Liver (tissue), 9 donors: ENCODE data around the gene VSX2. TPM values are rescaled to one million over a fixed set of nuclear protein-coding genes. Genes with fewer than 3 reads are reported as not detected.

Source experiments
- DNase-seq: peaks from one replicate; pipeline ENCODE4 v3.0.0-alpha.2; 2017; ENCODE audit warnings: low spot score
- H3K27ac ChIP-seq, 2 donors: one replicate each; pipeline ENCODE4 v1.7.0; 2013; ENCODE audit warnings: inconsistent platforms in 2 of 2, low read length in 2 of 2, control low read depth in 1 of 2, low read depth in 1 of 2, mild to moderate bottlenecking in 1 of 2
- H3K27me3 ChIP-seq, 4 donors: one replicate each; pipeline versions ENCODE4 v1.6.1 to v1.7.0; 2013; ENCODE audit warnings: low read length in 3 of 4, inconsistent platforms in 1 of 4, mild to moderate bottlenecking in 1 of 4, moderate library complexity in 1 of 4; ENCODE audit not compliant: control insufficient read depth in 4 of 4, insufficient read depth in 4 of 4
- H3K36me3 ChIP-seq, 4 donors: one replicate each; pipeline versions ENCODE4 v1.6.1 to v1.7.0; 2013; ENCODE audit warnings: low read length in 3 of 4, mild to moderate bottlenecking in 3 of 4, low read depth in 1 of 4, moderate library complexity in 1 of 4; ENCODE audit not compliant: control insufficient read depth in 4 of 4, insufficient read depth in 3 of 4
- H3K4me1 ChIP-seq, 4 donors: one replicate each; pipeline versions ENCODE4 v1.6.1 to v1.7.0; 2013; ENCODE audit warnings: low read length in 3 of 4, mild to moderate bottlenecking in 3 of 4, moderate library complexity in 1 of 4; ENCODE audit not compliant: control insufficient read depth in 4 of 4, insufficient read depth in 4 of 4
- H3K4me3 ChIP-seq, 3 donors: one replicate each; pipeline versions ENCODE4 v1.6.1 to v1.7.0; 2013; ENCODE audit warnings: low read length in 3 of 3, control low read depth in 1 of 3, low read depth in 1 of 3, mild to moderate bottlenecking in 1 of 3
- H3K9ac ChIP-seq, 2 donors: one replicate each; pipeline ENCODE4 v1.7.0; 2013; ENCODE audit warnings: low read length in 2 of 2, mild to moderate bottlenecking in 2 of 2, moderate library complexity in 2 of 2, control low read depth in 1 of 2, low read depth in 1 of 2
- H3K9me3 ChIP-seq, 4 donors: one replicate each; pipeline versions ENCODE4 v1.6.1 to v1.7.0; 2013; ENCODE audit warnings: low read length in 3 of 4; ENCODE audit not compliant: control insufficient read depth in 4 of 4
- FOXA1 ChIP-seq: IDR thresholded peaks from 2 replicates; pipeline ENCODE4 v1.6.1; 2016; ENCODE audit warnings: antibody characterized with exemption
- FOXA2 ChIP-seq: IDR thresholded peaks from 2 replicates; pipeline ENCODE4 v1.6.1; 2016; ENCODE audit warnings: antibody characterized with exemption
- GABPA ChIP-seq, 2 donors: IDR thresholded peaks in 1 of 2; conservative IDR thresholded peaks in 1 of 2; 2 replicates each; pipeline ENCODE4 v1.6.1; 2016; ENCODE audit warnings: antibody characterized with exemption in 2 of 2, mild to moderate bottlenecking in 1 of 2, moderate library complexity in 1 of 2
- HNF4A ChIP-seq, 2 donors: conservative IDR thresholded peaks; 2 replicates each; pipeline ENCODE4 v1.6.1; 2016; ENCODE audit warnings: antibody characterized with exemption in 2 of 2, mild to moderate bottlenecking in 2 of 2
- HNF4G ChIP-seq: IDR thresholded peaks from 2 replicates; pipeline ENCODE4 v1.6.1; 2016; ENCODE audit warnings: antibody characterized with exemption
- JUND ChIP-seq, 2 donors: IDR thresholded peaks; 2 replicates each; pipeline ENCODE4 v1.6.1; 2016; ENCODE audit warnings: antibody characterized with exemption in 2 of 2
- NR2F2 ChIP-seq: IDR thresholded peaks from 2 replicates; pipeline ENCODE4 v1.6.1; 2016; ENCODE audit warnings: antibody characterized with exemption
- RAD21 ChIP-seq, 2 donors: IDR thresholded peaks; 2 replicates each; pipeline ENCODE4 v1.6.1; 2016; ENCODE audit warnings: antibody characterized with exemption in 2 of 2, mild to moderate bottlenecking in 2 of 2
- RXRA ChIP-seq, 2 donors: IDR thresholded peaks; 2 replicates each; pipeline ENCODE4 v1.6.1; 2017 to 2018; ENCODE audit warnings: antibody characterized with exemption in 2 of 2, mild to moderate bottlenecking in 1 of 2
- TAF1 ChIP-seq: conservative IDR thresholded peaks from 2 replicates; pipeline ENCODE4 v1.6.1; 2016; ENCODE audit warnings: antibody characterized with exemption, mild to moderate bottlenecking
- YY1 ChIP-seq: IDR thresholded peaks from 2 replicates; pipeline ENCODE4 v1.6.1; 2016; ENCODE audit warnings: antibody characterized with exemption, mild to moderate bottlenecking
- whole genome bisulfite sequencing: extraction: QIAGEN DNeasy Blood & Tissue Kit; methylation state at CpG from one replicate; pipeline ENCODE4 v1.1.7; 2013; 5-methylcytosine and 5-hydroxymethylcytosine counted together
- polyA plus RNA-seq, 2 donors: library from polyadenylated mRNA; stranded (reverse) in 1 of 2; unstranded in 1 of 2; fragments of 200-250 nt in 1 of 2; fragments of >200 nt in 1 of 2; fragmentation: Nextera tagmentation in 1 of 2; extraction: Ambion mirVana in 1 of 2; gene quantifications; one replicate each; pipeline versions ENCODE4 v1.2.1 to v1.2.3, GENCODE V29; 2013 to 2015
- total RNA-seq, 2 donors: library from RNA; depleted of rRNA; stranded (reverse); fragments of >200 nt; gene quantifications; one replicate each; pipeline ENCODE4 v1.2.3, GENCODE V29; 2014
- TF ChIP-seq, protein P1 (sequence below): IDR thresholded peaks from 2 replicates; pipeline ENCODE4 v1.6.1; 2016; ENCODE audit warnings: antibody characterized with exemption
- TF ChIP-seq, protein P2 (sequence below): fragments of 150-350 bp; IDR thresholded peaks from 2 replicates; pipeline ENCODE4 v1.5.1; 2017; ENCODE audit warnings: improper control_type of control experiment, low read depth, low read length; ENCODE audit not compliant: missing input control
- TF ChIP-seq, protein P3 (sequence below): IDR thresholded peaks from 2 replicates; pipeline ENCODE4 v1.6.1; 2016; ENCODE audit warnings: antibody characterized with exemption
- TF ChIP-seq, protein P4 (sequence below): IDR thresholded peaks from 2 replicates; pipeline ENCODE4 v1.6.1; 2016; ENCODE audit warnings: antibody characterized with exemption
- donor health status: healthy.
- donor health status: healthy.
- donor health status: healthy.
- donor health status: healthy.
- donor health status: healthy.

The VSX2 gene
- total and polyA plus RNA-seq, 4 donors: not detected

DNA sequence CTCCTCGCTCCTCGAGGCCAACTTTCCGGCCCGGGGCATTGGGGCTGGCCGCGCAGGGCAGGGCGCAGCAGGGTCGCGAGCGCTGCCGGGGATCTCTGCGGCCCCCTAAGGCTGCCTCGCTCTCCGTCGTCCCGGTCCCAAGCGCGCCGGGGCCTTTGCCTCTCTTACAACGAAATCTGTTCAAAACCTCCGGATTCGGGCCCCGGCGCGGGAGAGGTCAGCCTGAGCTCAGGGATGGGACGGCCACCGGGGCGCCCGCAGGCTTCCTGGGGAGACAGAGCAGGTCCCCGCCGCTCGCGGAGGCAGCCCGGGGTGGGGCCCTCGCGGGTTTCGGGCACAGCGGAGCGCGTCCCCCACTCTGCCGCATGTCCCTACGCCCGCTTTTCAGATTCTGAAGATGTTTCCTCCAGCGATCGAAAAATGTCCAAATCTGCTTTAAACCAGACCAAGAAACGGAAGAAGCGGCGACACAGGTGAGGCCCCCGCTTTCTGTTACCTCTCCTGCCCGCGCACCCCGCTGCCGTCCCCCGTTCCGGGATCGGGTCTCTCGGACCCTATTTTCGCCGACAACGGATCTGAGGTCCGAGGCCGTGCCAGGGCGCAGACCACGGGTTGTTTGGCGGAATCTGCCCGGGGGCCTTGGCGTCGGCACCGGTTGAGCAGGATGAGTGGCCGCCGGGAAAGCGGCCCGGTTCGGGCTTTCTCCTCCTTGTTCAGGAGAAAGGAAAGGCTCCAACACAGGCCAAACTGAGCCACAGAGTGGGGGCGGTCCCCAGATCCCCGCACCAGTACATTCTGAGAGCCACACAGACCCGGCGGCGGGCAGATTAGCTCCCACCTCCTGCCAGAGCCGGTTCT lies 1.8 kb downstream of the VSX2 start:
- Histone ChIP-seq H3K4me3 (peak overlapping the region in 1 of 3 donors; percentile 30), H3K9me3 (no peaks in the 10 kb centered on the region), H3K4me1 (peaks cover 11 to 20% (median 14%) of the 10 kb centered on the region in 4 donors), H3K27me3 (peaks cover 6 to 27% (median 20%) of the 10 kb centered on the region in 4 donors), H3K36me3 (no peaks in the 10 kb centered on the region), H3K27ac (no peak overlapping the region), H3K9ac (no peak overlapping the region)
- DNase-seq: no peak
- TF ChIP-seq NR2F2 (no peak), YY1 (no peak), JUND (IDR thresholded peaks at IDR 0.05) (no peak), HNF4A (conservative IDR thresholded peaks at IDR 0.05) (no peak)
- TF ChIP-seq, protein P1, sequence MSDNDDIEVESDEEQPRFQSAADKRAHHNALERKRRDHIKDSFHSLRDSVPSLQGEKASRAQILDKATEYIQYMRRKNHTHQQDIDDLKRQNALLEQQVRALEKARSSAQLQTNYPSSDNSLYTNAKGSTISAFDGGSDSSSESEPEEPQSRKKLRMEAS: no peak
- TF ChIP-seq, protein P2, sequence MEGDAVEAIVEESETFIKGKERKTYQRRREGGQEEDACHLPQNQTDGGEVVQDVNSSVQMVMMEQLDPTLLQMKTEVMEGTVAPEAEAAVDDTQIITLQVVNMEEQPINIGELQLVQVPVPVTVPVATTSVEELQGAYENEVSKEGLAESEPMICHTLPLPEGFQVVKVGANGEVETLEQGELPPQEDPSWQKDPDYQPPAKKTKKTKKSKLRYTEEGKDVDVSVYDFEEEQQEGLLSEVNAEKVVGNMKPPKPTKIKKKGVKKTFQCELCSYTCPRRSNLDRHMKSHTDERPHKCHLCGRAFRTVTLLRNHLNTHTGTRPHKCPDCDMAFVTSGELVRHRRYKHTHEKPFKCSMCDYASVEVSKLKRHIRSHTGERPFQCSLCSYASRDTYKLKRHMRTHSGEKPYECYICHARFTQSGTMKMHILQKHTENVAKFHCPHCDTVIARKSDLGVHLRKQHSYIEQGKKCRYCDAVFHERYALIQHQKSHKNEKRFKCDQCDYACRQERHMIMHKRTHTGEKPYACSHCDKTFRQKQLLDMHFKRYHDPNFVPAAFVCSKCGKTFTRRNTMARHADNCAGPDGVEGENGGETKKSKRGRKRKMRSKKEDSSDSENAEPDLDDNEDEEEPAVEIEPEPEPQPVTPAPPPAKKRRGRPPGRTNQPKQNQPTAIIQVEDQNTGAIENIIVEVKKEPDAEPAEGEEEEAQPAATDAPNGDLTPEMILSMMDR: no peak
- WGBS: 6% methylated on average over 80 of the region's 80 CpGs

DNA sequence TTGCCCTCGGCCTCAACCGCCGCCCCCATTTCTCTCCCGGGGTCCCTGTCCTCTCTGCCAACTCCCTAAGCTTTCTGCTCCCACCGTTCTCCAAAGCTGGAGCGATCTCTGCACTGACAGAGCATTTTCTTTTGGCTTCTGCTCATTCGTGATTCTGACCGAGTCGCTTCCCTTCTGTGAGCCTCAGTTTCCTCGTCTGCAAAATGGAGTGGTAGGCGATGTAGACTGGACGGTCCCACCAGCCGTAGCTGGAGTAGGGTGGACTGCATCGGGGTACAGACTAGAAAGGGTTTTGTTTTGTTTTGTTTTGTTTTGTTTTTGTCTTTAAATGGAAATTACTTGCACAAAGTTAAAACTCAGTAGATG lies 2.4 kb downstream of the VSX2 start:
- H3K27ac ChIP-seq: no peak overlapping the region
- 12% methylated on average over 14 of the region's 14 CpGs for WGBS
- peaks cover 6 to 27% (median 20%) of the 10 kb centered on the region in 4 donors for H3K27me3 ChIP-seq
- H3K9ac ChIP-seq: no peak overlapping the region
- TF ChIP-seq HNF4G (no peak), NR2F2 (no peak), RAD21 (IDR thresholded peaks at IDR 0.05) (no peak), HNF4A (conservative IDR thresholded peaks at IDR 0.05) (no peak), RXRA (IDR thresholded peaks at IDR 0.05) (no peak)
- TF ChIP-seq, protein P2: no peak
- peaks cover 11 to 20% (median 14%) of the 10 kb centered on the region in 4 donors for H3K4me1 ChIP-seq
- H3K4me3 ChIP-seq: peak overlapping the region in 1 of 3 donors; percentile 30
- no peaks in the 10 kb centered on the region for H3K36me3 ChIP-seq
- H3K9me3 ChIP-seq: no peaks in the 10 kb centered on the region
- no peak for DNase-seq

DNA sequence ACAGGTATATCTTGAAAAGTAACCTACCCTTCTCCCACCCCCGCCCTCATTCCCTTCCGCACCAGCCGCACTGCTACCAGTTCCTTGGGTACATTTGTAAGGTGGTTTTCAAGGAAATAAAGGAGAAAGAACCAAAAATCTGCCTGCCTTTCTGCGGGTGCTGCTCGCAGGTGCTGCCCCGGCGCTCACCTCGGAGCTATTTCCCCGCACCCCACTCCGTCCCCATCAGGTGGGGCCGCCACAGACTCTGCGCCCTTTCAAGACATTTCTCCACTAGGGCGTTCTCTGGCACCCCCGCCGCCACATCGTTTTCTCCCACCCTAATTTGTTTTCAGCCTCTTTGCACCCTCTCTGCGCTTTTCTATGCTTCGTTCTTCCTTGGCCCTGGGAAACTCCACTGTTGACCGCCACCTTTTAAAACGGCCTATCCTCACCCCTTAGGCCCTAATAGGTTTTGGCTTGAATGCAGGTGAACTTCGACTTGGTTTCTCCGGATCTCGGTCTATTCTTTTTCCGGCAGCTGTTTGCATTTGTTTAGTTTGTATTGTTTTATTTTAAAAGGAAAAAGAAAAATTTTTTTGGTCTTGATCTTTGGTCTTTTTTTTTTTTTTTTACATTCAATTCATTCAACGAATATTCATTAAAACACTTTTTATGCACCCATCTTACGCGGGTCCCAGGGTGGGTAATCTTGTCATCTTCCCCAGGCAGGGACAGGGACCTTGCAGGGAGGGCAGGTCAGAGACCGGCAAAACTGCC lies 3.0 kb downstream of the VSX2 start:
- H3K36me3 ChIP-seq: no peaks in the 10 kb centered on the region
- no peak overlapping the region for H3K4me3 ChIP-seq
- no peaks in the 10 kb centered on the region for H3K9me3 ChIP-seq
- no peak overlapping the region for H3K9ac ChIP-seq
- no peak overlapping the region for H3K27ac ChIP-seq
- H3K4me1 ChIP-seq: peaks cover 11 to 20% (median 14%) of the 10 kb centered on the region in 4 donors
- 14% methylated on average over 28 of the region's 28 CpGs for WGBS
- no peak for DNase-seq
- H3K27me3 ChIP-seq: peaks cover 6 to 27% (median 20%) of the 10 kb centered on the region in 4 donors
- TF ChIP-seq RAD21 (IDR thresholded peaks at IDR 0.05) (no peak), HNF4G (no peak), TAF1 (no peak), YY1 (no peak), GABPA (IDR thresholded peaks at IDR 0.05 in 1 of 2, conservative IDR thresholded peaks at IDR 0.05 in 1 of 2) (no peak), RXRA (IDR thresholded peaks at IDR 0.05) (no peak), FOXA2 (no peak), FOXA1 (no peak)
- TF ChIP-seq, protein P3, sequence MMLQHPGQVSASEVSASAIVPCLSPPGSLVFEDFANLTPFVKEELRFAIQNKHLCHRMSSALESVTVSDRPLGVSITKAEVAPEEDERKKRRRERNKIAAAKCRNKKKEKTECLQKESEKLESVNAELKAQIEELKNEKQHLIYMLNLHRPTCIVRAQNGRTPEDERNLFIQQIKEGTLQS: no peak
- TF ChIP-seq, protein P1: no peak
- TF ChIP-seq, protein P2: no peak
- TF ChIP-seq, protein P4, sequence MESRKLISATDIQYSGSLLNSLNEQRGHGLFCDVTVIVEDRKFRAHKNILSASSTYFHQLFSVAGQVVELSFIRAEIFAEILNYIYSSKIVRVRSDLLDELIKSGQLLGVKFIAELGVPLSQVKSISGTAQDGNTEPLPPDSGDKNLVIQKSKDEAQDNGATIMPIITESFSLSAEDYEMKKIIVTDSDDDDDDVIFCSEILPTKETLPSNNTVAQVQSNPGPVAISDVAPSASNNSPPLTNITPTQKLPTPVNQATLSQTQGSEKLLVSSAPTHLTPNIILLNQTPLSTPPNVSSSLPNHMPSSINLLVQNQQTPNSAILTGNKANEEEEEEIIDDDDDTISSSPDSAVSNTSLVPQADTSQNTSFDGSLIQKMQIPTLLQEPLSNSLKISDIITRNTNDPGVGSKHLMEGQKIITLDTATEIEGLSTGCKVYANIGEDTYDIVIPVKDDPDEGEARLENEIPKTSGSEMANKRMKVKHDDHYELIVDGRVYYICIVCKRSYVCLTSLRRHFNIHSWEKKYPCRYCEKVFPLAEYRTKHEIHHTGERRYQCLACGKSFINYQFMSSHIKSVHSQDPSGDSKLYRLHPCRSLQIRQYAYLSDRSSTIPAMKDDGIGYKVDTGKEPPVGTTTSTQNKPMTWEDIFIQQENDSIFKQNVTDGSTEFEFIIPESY: no peak
